Liver (tissue), 3 donors: Measurements from ENCODE around the gene LHX2.

Experiments
- GABPA ChIP-seq, 2 donors: IDR thresholded peaks in 1 of 2; conservative IDR thresholded peaks in 1 of 2; 2 replicates each; pipeline ENCODE4 v1.6.1; 2016; ENCODE audit warnings: antibody characterized with exemption in 2 of 2, mild to moderate bottlenecking in 1 of 2, moderate library complexity in 1 of 2
- HNF4A ChIP-seq, 2 donors: conservative IDR thresholded peaks; 2 replicates each; pipeline ENCODE4 v1.6.1; 2016; ENCODE audit warnings: antibody characterized with exemption in 2 of 2, mild to moderate bottlenecking in 2 of 2
- NR2F2 ChIP-seq: IDR thresholded peaks from 2 replicates; pipeline ENCODE4 v1.6.1; 2016; ENCODE audit warnings: antibody characterized with exemption
- TAF1 ChIP-seq: conservative IDR thresholded peaks from 2 replicates; pipeline ENCODE4 v1.6.1; 2016; ENCODE audit warnings: antibody characterized with exemption, mild to moderate bottlenecking
- TF ChIP-seq, protein P1 (sequence below): IDR thresholded peaks from 2 replicates; pipeline ENCODE4 v1.6.1; 2016; ENCODE audit warnings: antibody characterized with exemption
- TF ChIP-seq, protein P2 (sequence below): fragments of 150-350 bp; IDR thresholded peaks from 2 replicates; pipeline ENCODE4 v1.5.1; 2017; ENCODE audit warnings: improper control_type of control experiment, low read depth, low read length; ENCODE audit not compliant: missing input control
- TF ChIP-seq, protein P3 (sequence below): IDR thresholded peaks from 2 replicates; pipeline ENCODE4 v1.6.1; 2016; ENCODE audit warnings: antibody characterized with exemption
- donor health status: healthy.
- donor health status: healthy.

DNA sequence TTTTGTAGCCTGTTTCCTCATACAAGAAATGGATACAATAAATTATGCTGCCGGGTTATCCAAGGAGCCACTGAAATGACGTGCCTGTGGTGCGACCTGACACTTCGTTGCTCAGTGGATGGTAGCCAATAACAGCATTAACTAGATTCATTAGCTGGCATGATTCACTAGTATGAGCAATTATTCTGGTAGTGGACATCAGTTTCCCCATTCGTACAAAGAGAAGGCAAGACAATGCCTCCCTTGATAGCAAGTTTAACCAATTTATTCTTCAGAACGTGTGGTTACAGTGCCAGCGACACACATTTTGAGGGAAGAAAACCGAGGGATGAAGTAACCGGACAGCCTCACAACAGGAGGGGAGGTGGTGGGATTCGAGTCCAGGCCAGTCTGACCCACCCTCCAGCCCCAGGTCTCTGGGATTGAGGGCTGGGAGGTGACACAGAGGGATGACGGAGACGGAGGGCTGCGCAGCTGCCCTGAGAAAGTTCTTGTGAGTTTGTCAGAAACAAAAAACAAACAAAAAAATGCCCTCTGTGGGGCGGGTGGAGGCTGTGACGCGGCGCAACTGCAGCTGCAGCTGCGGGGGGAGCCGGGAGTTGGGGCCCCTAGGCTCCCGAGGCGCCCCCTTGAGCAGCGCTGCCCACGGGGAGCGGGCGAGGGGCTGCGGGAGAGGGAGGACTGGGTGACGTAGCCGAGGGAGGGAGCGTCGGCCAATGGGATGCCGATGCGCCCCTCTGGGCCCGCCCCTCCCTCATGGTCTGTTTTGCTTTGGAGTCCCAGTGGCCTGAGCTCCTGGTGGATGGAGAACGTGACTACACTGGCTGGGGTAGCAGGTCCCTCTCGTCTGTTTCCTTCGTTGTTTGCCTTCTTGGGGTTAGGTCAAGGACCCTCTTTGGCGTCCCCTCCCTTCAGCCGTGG lies 10.9 kb downstream of the LHX2 start:
- TF ChIP-seq, protein P1, sequence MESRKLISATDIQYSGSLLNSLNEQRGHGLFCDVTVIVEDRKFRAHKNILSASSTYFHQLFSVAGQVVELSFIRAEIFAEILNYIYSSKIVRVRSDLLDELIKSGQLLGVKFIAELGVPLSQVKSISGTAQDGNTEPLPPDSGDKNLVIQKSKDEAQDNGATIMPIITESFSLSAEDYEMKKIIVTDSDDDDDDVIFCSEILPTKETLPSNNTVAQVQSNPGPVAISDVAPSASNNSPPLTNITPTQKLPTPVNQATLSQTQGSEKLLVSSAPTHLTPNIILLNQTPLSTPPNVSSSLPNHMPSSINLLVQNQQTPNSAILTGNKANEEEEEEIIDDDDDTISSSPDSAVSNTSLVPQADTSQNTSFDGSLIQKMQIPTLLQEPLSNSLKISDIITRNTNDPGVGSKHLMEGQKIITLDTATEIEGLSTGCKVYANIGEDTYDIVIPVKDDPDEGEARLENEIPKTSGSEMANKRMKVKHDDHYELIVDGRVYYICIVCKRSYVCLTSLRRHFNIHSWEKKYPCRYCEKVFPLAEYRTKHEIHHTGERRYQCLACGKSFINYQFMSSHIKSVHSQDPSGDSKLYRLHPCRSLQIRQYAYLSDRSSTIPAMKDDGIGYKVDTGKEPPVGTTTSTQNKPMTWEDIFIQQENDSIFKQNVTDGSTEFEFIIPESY: no peak
- TF ChIP-seq, protein P2, sequence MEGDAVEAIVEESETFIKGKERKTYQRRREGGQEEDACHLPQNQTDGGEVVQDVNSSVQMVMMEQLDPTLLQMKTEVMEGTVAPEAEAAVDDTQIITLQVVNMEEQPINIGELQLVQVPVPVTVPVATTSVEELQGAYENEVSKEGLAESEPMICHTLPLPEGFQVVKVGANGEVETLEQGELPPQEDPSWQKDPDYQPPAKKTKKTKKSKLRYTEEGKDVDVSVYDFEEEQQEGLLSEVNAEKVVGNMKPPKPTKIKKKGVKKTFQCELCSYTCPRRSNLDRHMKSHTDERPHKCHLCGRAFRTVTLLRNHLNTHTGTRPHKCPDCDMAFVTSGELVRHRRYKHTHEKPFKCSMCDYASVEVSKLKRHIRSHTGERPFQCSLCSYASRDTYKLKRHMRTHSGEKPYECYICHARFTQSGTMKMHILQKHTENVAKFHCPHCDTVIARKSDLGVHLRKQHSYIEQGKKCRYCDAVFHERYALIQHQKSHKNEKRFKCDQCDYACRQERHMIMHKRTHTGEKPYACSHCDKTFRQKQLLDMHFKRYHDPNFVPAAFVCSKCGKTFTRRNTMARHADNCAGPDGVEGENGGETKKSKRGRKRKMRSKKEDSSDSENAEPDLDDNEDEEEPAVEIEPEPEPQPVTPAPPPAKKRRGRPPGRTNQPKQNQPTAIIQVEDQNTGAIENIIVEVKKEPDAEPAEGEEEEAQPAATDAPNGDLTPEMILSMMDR: no peak
- TF ChIP-seq HNF4A (conservative IDR thresholded peaks at IDR 0.05) (no peak), GABPA (IDR thresholded peaks at IDR 0.05 in 1 of 2, conservative IDR thresholded peaks at IDR 0.05 in 1 of 2) (no peak), NR2F2 (no peak), TAF1 (no peak)
- TF ChIP-seq, protein P3, sequence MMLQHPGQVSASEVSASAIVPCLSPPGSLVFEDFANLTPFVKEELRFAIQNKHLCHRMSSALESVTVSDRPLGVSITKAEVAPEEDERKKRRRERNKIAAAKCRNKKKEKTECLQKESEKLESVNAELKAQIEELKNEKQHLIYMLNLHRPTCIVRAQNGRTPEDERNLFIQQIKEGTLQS: no peak
